Fibroblast of gingiva (primary cell): ENCODE results near the gene CFAP141.
A peak's percentile ranks its signal among the peaks of the same experiment; 100 is the strongest.
"Not testable (repeated sequence)": the region's sequence is repeated elsewhere in the genome, so short reads cannot be mapped to it uniquely, and the experiment has no call there.

Experiments used
- DNase-seq: peaks from one replicate; pipeline ENCODE4 v3.0.0-alpha.2; 2011; ENCODE audit warnings: low read depth

The CFAP141 gene

GRCh38 chr1:154208677-154209388 is 2.7 kb upstream of the CFAP141 start:
- no peak for DNase-seq

- DNase-seq, result no peak
Observed at GRCh38 chr1:154207262-154207661, 1.1 kb upstream of the CFAP141 start.

GRCh38 chr1:154205778-154206177 is 355 bp downstream of the CFAP141 start:
- not testable (repeated sequence) for DNase-seq

GRCh38 chr1:154199563-154199879 is 6.6 kb downstream of the CFAP141 start:
- DNase-seq, result no peak

GRCh38 chr1:154198756-154199562 is 7.2 kb downstream of the CFAP141 start:
- DNase-seq, result peak; percentile 50

GRCh38 chr1:154193821-154194220 is 12.3 kb downstream of the CFAP141 start:
- no peak for DNase-seq

GRCh38 chr1:154192476-154192875 is 13.7 kb downstream of the CFAP141 start:
- DNase-seq, result no peak

GRCh38 chr1:154191990-154192461 is 14.1 kb downstream of the CFAP141 start, which contains the start of gene TPM3:
TSS of gene TPM3 (minus strand) at chr1:154192100. CDS start at chr1:154192018, 82 bp downstream.
- peak; percentile 6 for DNase-seq

GRCh38 chr1:154190550-154190949 is 15.6 kb downstream of the CFAP141 start:
- DNase-seq, result peak; percentile 77

GRCh38 chr1:154186852-154187501 is 19.2 kb downstream of the CFAP141 start:
- no peak for DNase-seq

GRCh38 chr1:154186177-154186576 is 20.0 kb downstream of the CFAP141 start:
- peak; percentile 30 for DNase-seq

- DNase-seq, result peak; percentile 92
Observed at GRCh38 chr1:154183046-154183915, 22.9 kb downstream of the CFAP141 start.

- DNase-seq, result peak; percentile 68
Observed at GRCh38 chr1:154182344-154183045, 23.6 kb downstream of the CFAP141 start.

GRCh38 chr1:154181944-154182343 is 24.2 kb downstream of the CFAP141 start:
- DNase-seq, result no peak

- DNase-seq, result no peak
Observed at GRCh38 chr1:154179946-154180687, 26.0 kb downstream of the CFAP141 start.

GRCh38 chr1:154178911-154179811 is 27.0 kb downstream of the CFAP141 start:
- DNase-seq, result no peak

GRCh38 chr1:154178013-154178412 is 28.1 kb downstream of the CFAP141 start:
- DNase-seq, result no peak

- DNase-seq, result peak; percentile 57
Observed at GRCh38 chr1:154176337-154176736, 29.8 kb downstream of the CFAP141 start.

GRCh38 chr1:154174654-154175053 is 31.5 kb downstream of the CFAP141 start:
- no peak for DNase-seq
